Measurements from ENCODE around the gene C2CD5. TPM values are rescaled to one million over a fixed set of nuclear protein-coding genes. Genes with fewer than 3 reads are reported as not detected.

The C2CD5 gene
- total and polyA plus RNA-seq, 4 donors, result 44.2 to 116 (median 65.3) TPM

DNA sequence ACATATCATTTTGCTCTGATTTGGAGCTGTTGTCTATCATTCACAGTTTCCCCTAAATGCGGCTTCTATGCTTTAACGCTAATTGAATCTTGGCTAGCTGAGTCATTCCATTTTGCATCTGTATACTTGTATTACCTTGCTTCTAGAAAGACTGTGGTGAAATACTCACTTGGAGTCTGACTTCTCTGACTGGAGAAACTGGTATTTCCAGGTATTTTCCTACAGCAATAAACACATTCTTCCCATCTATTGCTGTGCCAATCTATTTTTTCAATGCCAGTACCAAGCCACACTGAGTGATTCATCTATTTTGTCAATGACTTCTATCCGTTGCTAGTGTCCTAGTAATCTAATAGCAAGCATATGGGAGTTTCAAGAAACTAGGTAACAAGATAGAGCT is 133.9 kb downstream of the C2CD5 start:
- Histone ChIP-seq H3K27ac (ENCODE audit: low read depth, low read length) (no peak overlapping the region), H3K9me3 (ENCODE audit: control insufficient read depth, insufficient read depth, low read length) (no peaks in the 10 kb centered on the region), H3K36me3 (ENCODE audit: control insufficient read depth, insufficient read depth, low read length) (no peaks in the 10 kb centered on the region), H3K4me3 (ENCODE audit: low read depth, low read length) (no peak overlapping the region), H3K27me3 (ENCODE audit: control insufficient read depth, insufficient read depth, low read length) (no peaks in the 10 kb centered on the region), H3K4me1 (ENCODE audit: control insufficient read depth, insufficient read depth, low read length) (peaks cover 7% of the 10 kb centered on the region)
- DNase-seq (ENCODE audit: low read depth in 4 of 6, low spot score in 6 of 6), result no peak
- WGBS (ENCODE audit: insufficient coverage), result no CpG with 5 or more reads among the region's 3 CpGs

- Histone ChIP-seq H3K27ac (ENCODE audit: low read depth, low read length) (peak overlapping the region; percentile 76), H3K36me3 (ENCODE audit: control insufficient read depth, insufficient read depth, low read length) (no peaks in the 10 kb centered on the region), H3K9me3 (ENCODE audit: control insufficient read depth, insufficient read depth, low read length) (no peaks in the 10 kb centered on the region), H3K4me1 (ENCODE audit: control insufficient read depth, insufficient read depth, low read length) (peaks cover 7% of the 10 kb centered on the region), H3K4me3 (ENCODE audit: low read depth, low read length) (peak overlapping the region; percentile 28), H3K27me3 (ENCODE audit: control insufficient read depth, insufficient read depth, low read length) (no peaks in the 10 kb centered on the region)
- WGBS (ENCODE audit: insufficient coverage), result 53% methylated on average over 8 of the region's 12 CpGs
- DNase-seq (ENCODE audit: low read depth in 4 of 6, low spot score in 6 of 6), result peak in 3 of 6 donors; percentile 24 to 40 (median 38)
These were observed 134.8 kb downstream of the C2CD5 start for GRCh38 chr12:22409377-22410164.

GRCh38 chr12:22408610-22409376 is 135.5 kb downstream of the C2CD5 start:
- peak; percentile 38 to 87 (median 44) for DNase-seq (ENCODE audit: low read depth in 4 of 6, low spot score in 6 of 6)
- H3K27ac ChIP-seq (ENCODE audit: low read depth, low read length), result peak overlapping the region; percentile 76
- no peaks in the 10 kb centered on the region for H3K27me3 ChIP-seq (ENCODE audit: control insufficient read depth, insufficient read depth, low read length)
- WGBS (ENCODE audit: insufficient coverage), result 32% methylated on average over 3 of the region's 8 CpGs
- H3K9me3 ChIP-seq (ENCODE audit: control insufficient read depth, insufficient read depth, low read length), result no peaks in the 10 kb centered on the region
- H3K4me1 ChIP-seq (ENCODE audit: control insufficient read depth, insufficient read depth, low read length), result peaks cover 7% of the 10 kb centered on the region
- H3K4me3 ChIP-seq (ENCODE audit: low read depth, low read length), result peak overlapping the region; percentile 28
- H3K36me3 ChIP-seq (ENCODE audit: control insufficient read depth, insufficient read depth, low read length), result no peaks in the 10 kb centered on the region

DNA sequence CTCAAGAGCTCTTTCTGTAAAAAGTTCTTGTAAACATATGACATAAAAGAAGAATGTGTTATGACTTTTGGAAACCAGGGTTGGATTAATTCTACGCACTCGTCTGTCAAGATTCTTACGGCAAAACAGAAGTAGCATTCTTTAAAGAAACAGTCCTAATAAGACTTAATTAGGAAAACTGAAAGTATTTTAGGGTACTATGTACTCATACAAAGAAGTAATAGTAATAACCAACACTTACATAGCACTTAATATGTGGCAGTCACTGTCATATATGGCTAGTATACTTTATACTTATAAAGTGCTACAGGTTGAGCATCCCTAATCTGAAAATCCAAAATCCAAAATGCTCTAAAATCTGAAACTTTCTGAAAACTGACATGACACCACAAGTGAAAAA is 136.9 kb downstream of the C2CD5 start:
- H3K4me1 ChIP-seq (ENCODE audit: control insufficient read depth, insufficient read depth, low read length), result peaks cover 7% of the 10 kb centered on the region
- H3K27ac ChIP-seq (ENCODE audit: low read depth, low read length), result no peak overlapping the region
- H3K4me3 ChIP-seq (ENCODE audit: low read depth, low read length), result no peak overlapping the region
- WGBS (ENCODE audit: insufficient coverage), result no CpG with 5 or more reads among the region's 3 CpGs
- no peaks in the 10 kb centered on the region for H3K27me3 ChIP-seq (ENCODE audit: control insufficient read depth, insufficient read depth, low read length)
- H3K36me3 ChIP-seq (ENCODE audit: control insufficient read depth, insufficient read depth, low read length), result no peaks in the 10 kb centered on the region
- no peak for DNase-seq (ENCODE audit: low read depth in 4 of 6, low spot score in 6 of 6)
- H3K9me3 ChIP-seq (ENCODE audit: control insufficient read depth, insufficient read depth, low read length), result no peaks in the 10 kb centered on the region

GRCh38 chr12:22406627-22407026 is 137.7 kb downstream of the C2CD5 start:
- no CpG with 5 or more reads among the region's 1 CpG for WGBS (ENCODE audit: insufficient coverage)
- Histone ChIP-seq H3K36me3 (ENCODE audit: control insufficient read depth, insufficient read depth, low read length) (no peaks in the 10 kb centered on the region), H3K27me3 (ENCODE audit: control insufficient read depth, insufficient read depth, low read length) (no peaks in the 10 kb centered on the region), H3K4me1 (ENCODE audit: control insufficient read depth, insufficient read depth, low read length) (peaks cover 7% of the 10 kb centered on the region), H3K4me3 (ENCODE audit: low read depth, low read length) (no peak overlapping the region), H3K9me3 (ENCODE audit: control insufficient read depth, insufficient read depth, low read length) (no peaks in the 10 kb centered on the region), H3K27ac (ENCODE audit: low read depth, low read length) (no peak overlapping the region)
- no peak for DNase-seq (ENCODE audit: low read depth in 4 of 6, low spot score in 6 of 6)

- Histone ChIP-seq H3K4me3 (ENCODE audit: low read depth, low read length) (no peak overlapping the region), H3K9me3 (ENCODE audit: control insufficient read depth, insufficient read depth, low read length) (no peaks in the 10 kb centered on the region), H3K27me3 (ENCODE audit: control insufficient read depth, insufficient read depth, low read length) (no peaks in the 10 kb centered on the region), H3K4me1 (ENCODE audit: control insufficient read depth, insufficient read depth, low read length) (no peaks in the 10 kb centered on the region), H3K27ac (ENCODE audit: low read depth, low read length) (no peak overlapping the region), H3K36me3 (ENCODE audit: control insufficient read depth, insufficient read depth, low read length) (no peaks in the 10 kb centered on the region)
- 100% methylated on average over 1 of the region's 4 CpGs for WGBS (ENCODE audit: insufficient coverage)
- DNase-seq (ENCODE audit: low read depth in 4 of 6, low spot score in 6 of 6), result no peak
These were observed 144.7 kb downstream of the C2CD5 start for GRCh38 chr12:22399464-22400180.

Other genes starting within 250 kb of the C2CD5 start
- gene ST8SIA1, start 209.8 kb downstream of the C2CD5 start, total RNA-seq, result 10 to 100 TPM; 16.4 to 38.6 TPM
- 10 to 100 TPM; 34.0 to 41.9 TPM for gene ST8SIA1, start 209.8 kb downstream of the C2CD5 start, polyA plus RNA-seq (ENCODE audit: insufficient read length in 2 of 2)
- 100 to 1,000 TPM in 1 of 2 donors, 10 to 100 TPM in 1; 59.6 to 170 TPM for gene ETNK1, start 80.6 kb upstream of the C2CD5 start, total RNA-seq
- gene ETNK1, start 80.6 kb upstream of the C2CD5 start, polyA plus RNA-seq (ENCODE audit: insufficient read length in 2 of 2), result 10 to 100 TPM; 41.4 to 59.4 TPM